Measurements from ENCODE around the gene C17orf107.

DNA sequence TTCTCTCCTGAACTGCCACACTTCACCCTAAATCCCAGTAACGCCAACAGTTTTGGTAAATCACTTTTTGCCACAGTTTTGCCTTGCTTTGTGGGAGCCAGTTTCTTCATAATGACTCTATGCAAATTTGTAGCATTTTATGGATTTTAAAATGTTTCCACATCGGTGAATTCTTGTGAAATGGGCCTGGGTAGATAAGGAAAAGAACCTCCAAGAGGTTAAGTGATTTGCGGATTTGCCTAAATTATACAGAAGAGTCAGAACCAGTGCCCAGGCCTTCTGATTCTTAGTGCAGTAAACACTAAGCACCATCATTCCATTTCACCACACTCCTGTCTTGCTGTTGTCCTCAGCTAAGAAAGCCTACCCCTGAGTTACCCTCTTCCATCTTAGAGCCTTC lies 48.3 kb upstream of the C17orf107 start:
- TF ChIP-seq EP300 (conservative IDR thresholded peaks at IDR 0.05; ENCODE audit: poor library complexity, severe bottlenecking) (no peak), CTCF (IDR thresholded peaks at IDR 0.05; ENCODE audit: poor library complexity, severe bottlenecking) (no peak), RAD21 (conservative IDR thresholded peaks at IDR 0.05) (no peak), POLR2AphosphoS5 (IDR thresholded peaks at IDR 0.05) (no peak), REST (IDR thresholded peaks at IDR 0.05; ENCODE audit: borderline replicate concordance) (no peak), SMC3 (conservative IDR thresholded peaks at IDR 0.05; ENCODE audit: poor library complexity) (no peak), TAF1 (IDR thresholded peaks at IDR 0.05; ENCODE audit: low read depth) (no peak), EZH2 (IDR thresholded peaks at IDR 0.05; ENCODE audit: borderline replicate concordance, insufficient read depth, low read length, poor library complexity, severe bottlenecking) (no peak)

Measured in neural cell (in vitro differentiated cells).